GM18526 (cell line): Measurements from ENCODE around the gene INKA2.

Experiments used
- POLR2A ChIP-seq: IDR thresholded peaks from 3 replicates; pipeline ENCODE4 v1.6.1; 2011; ENCODE audit not compliant: insufficient read length; ENCODE audit errors: extremely low read depth

INKA2 gene

DNA sequence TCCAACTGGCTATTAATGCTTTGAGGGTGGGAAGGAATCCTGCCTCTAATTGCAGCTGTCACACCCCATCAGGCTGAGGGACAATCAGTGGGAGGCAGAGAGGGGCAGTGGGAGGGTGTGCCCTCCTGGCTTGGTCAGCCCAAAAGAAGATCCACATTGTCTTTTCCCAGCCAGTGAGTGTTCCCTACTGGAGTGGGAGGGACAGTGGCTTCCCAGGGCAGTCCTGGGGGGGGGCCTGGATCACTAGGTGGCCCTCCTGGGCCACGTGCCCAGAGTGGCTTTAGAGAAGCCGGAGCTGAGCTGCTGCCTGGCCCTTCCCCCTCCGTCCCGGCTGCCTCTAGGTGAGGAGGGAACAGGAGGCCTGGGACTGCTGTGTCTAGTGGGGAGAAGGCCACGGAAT lies 14.0 kb downstream of the INKA2 start:
- TF ChIP-seq POLR2A = no peak

DNA sequence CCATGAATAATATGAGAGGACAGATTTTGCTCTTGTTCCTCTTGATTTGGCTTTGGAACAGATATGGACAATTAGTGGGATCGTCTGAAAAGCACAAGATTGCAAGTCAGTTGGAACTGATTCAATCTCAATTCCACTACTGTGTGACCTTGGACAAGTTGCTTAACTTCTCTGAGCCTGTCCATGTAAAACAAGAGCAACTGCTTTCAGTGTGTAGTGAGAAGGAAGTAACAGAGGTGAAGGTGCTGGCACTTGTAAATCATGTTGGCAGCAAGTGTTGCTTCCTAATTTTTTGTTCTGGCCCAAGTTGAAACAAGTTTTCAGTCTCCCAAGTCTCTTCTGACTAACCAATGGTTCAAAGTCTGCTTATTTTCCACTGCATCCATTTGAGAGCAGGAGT lies 15.3 kb downstream of the INKA2 start:
- TF ChIP-seq POLR2A = no peak

DNA sequence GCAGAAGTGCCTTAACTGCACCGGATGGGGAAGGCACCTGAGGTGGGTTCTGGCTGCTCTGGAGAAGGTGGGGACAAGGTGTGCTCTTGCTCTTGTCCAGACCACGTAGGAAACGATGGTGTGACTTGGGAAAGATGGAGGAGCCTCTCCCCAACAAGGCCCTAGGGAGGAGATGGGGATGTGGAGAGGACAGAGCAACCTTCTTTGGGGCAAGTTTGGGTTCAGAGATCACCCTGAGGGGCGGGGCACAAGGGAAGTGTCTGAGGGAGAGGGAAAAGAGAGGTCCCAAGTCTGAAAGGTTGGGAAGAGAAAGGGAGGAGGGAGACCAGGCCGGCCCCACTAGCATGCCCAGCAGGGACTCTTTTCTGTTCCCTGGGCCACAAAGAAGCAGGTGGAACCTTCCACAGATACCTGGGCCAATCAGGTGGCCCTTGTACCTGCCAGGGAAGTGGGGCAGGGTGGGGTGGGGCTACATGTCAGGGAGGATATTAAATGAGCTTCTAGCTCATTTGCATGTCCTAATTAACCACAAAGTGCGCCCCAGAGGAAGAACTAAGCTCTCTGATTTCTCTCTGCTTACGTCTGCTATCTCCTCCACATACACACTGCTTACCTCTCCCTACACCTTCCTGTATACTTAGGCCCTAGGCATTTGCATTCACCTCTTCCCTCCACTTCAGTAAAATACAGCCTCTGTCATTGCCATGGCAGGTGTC lies 15.9 kb downstream of the INKA2 start:
- no peak for TF ChIP-seq POLR2A

DNA sequence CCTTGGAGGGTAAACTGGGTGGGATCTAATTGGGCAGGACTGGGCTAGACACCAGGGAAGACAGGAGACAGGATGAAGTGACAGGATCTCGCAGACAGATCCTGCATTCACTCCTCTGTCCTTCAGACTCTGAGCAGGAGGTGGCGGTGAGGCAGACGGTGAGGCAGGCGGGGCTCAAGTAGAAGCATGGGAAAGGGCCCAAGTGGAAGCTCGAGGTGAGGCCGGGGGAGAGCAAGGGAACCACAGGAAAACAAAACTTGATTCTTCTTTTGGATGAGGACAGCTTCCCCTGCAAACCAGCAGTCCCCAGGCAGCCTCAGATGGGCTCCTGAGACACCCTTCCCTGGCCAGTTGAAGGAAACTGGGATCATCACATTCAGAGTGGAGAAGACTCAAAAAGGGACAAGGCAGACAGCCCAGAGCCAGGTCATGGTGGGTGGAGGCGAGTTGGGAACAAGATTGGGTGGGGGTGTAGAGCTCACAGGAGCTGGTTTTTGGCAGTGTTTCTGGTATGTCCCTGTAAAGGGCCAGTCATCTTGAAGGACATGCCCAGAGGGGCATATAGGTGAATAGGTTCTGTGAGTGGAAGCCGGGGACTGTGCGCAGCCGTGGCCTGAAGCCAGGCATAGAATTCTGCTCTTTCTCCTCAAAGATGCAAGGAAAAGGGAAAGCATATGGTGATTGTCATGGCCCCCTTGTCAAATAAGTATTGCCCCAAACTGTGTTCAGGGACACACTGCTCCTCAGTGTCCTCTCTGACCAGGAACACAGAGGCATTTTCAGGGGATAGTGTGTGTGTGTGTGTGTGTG lies 18.0 kb downstream of the INKA2 start:
- TF ChIP-seq POLR2A = no peak

DNA sequence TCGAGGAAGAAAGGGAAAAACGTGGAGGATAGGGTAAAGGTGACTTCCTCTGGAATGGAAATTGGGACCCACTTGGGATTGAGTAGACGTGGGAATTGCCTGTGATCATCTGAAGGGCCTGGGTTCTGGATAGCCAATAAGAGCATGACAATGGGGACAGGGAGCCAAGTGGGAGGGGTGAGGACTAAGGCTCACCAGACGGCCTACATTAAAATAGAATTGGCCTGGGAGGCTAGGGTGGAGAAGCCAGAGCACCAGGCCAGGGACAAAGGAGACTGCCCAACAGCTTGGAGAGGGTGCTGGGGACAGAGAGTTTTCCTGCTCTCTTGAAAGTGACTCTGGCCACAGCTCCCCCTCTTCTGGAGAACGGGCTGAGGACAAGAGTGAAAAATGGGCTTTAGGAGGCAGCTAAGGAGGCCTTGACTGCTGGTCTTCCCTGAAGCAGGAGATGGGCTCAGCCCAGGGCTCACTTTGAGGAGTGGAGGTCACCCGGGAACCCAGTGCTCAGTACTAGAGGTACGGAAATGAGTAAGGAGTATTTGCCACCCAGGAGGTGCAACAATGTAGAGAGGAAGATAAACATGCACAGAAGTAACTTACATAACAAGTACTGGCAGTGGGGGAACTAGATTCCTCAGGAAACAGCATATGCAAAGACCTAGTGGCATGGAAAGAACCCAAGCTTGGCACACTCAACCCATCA lies 18.8 kb downstream of the INKA2 start:
- no peak for TF ChIP-seq POLR2A

DNA sequence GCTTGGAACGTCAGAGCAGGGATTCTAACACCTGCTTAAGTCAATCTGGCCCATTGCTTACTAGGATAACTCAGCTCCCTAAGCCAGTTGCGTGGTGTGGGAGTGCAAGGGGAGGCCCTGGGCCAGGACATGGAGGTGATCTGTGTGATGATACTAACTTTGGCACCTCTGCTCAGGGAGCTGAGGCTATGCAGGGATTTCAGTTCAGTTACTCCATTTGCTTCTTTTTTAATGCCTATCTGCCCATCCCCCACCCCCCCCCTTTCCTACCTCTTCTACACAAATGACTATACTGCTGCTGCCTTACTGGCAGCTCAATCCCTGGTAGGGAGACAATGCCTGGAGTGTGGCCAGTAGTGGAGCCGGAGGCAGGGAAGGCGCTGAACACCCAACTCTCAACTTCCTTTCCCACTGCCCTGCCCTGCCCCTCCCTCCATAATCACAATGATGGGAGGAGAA lies 19.5 kb downstream of the INKA2 start:
- TF ChIP-seq POLR2A = no peak

DNA sequence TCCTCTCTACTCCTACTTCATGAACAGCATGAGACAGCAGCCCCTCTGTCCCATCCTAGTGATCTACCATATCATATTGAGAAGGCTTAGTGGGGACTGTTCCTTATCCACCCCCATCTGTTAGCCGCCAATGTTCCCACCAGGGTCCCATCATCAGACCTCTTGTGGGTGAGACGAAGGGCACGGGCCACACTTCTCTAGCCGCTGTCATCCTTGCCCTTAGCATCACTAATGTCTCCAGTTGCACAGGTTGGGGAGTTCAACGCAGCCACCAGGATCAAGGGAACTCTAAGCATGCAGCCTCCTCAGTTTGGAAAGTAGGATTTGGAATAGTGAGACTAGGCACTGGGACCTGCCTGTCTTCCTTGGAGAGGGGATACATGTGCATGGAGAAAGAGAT lies 20.1 kb downstream of the INKA2 start:
- TF ChIP-seq POLR2A = no peak

DNA sequence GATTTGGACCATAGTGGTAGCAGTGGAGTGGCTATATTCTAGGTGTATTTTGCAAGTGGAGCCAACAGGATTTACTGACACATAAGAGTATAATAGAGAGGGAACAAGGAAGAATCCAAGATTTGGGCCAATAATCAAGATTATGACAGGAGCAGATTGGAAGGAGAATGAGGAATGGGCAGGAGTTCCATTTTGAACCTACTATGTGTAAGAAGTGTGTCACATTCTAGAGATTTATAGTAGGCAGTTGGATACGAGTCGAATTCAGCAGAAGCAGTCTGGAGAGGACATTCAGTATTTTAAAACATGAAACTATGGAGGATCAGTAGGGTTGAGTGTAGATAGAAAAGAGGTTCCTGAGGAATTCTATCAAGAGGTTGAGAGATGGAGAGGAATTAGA lies 21.7 kb downstream of the INKA2 start:
- TF ChIP-seq POLR2A = no peak

DNA sequence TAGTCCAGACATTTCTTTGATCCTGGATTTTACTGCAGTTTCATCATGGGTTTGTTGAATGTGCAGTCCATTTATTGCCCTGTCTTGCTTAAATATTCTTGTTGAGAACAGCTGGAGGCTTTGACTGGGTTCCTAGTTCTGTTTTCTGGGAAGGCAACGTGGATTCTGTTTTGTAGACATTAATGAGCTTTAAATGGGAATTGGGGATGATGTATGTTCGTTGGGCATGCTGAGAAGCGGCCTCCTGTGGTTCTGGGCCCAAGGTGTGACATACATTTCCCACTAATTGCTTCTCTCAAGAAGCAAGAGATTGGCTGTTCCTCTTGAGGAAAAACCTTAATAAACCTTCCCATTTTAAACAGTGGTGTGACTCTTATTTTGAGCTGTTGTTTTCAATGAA lies 22.9 kb downstream of the INKA2 start:
- TF ChIP-seq POLR2A = no peak

DNA sequence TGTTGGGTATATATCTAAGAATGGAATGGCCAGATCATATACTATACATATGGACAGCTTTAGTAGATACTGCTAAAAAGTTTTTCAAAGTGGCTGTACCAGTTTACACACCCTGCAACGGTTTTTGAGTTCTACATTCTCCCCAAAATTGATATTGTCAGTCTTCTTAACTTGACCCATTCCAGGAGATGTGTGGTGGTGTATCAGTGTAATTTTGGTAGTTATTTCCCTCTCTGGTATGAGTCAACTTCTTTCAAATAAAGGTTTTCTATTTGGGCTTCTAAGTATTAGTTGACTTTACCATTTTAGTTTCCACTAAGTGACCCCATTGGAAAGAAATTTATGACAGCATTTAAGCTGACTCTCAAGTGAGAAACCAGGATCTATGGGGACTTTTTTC lies 29.2 kb downstream of the INKA2 start:
- TF ChIP-seq POLR2A = no peak

DNA sequence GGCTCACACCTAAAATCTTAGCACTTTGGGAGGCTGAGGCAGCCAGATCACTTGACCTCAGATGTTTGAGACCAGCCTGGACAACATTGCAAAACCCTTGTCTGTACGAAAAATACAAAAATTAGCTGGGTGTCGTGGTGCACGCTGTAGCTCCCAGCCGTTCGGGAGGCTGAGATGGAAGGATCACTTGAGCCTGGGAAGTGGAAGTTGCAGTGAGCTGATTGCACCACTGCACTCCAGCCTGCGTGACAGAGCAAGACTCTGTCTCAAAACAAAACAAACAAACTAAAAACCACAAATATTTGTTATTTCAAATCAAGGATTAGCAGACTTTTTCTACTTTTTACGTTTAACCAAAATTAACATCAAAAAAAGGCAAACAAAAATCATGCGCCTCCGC lies 31.3 kb downstream of the INKA2 start:
- TF ChIP-seq POLR2A = no peak

DNA sequence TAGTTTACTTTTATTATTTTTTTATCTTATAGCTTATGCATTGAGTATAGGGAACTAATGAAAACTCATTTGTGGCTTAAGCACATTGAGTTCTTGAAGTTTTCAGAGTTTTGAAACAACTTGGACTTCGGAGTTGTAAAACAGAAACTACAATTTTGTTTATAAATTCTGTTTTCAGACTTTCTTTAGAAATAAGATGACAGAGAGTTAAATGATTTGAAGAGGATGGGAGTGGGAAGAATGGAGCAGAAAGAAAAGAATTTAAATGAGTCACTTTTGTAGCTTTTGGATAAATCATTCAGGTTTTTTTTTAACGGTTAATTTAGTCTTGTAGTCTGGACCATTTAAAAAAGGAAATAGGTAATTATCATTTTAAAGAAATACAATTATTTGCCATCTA lies 32.3 kb downstream of the INKA2 start:
- no peak for TF ChIP-seq POLR2A

DNA sequence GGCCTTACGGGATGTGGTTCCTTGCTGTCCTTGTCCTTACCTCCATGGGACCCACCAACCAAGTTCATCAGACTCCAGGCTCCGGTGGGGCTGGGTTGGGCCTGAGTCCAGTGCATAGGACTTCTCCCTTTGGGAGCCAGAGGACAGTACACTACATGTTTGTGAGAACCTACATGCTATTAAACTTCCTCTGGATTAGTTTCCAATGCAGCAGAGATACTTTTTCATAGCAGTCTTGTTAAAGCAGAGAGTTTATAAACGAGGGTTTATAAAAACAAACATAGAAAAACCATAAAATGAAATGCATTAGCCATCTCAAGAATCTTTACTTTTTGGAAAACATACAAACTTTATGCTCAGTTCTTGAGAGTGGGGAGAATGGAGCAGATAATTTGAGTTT lies 33.4 kb downstream of the INKA2 start:
- no peak for TF ChIP-seq POLR2A

DNA sequence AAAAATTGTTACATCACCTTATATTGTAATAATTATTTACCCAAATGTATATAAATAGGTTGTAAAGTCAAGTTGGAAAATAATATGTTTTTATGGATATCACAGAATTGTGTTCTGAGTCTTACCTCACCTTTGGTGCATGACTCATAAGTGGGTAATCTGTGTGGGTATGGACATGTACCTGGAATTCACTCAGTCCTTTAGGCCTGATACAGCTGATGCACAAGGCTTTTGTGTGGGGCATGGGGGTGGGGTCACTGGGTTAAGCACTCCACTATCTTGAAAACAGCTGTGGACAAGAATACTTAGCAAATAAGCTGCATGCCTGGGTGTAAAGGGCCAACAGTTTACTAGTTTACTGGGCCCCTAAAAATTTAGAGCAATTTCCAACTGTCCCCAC lies 34.4 kb downstream of the INKA2 start:
- no peak for TF ChIP-seq POLR2A

DNA sequence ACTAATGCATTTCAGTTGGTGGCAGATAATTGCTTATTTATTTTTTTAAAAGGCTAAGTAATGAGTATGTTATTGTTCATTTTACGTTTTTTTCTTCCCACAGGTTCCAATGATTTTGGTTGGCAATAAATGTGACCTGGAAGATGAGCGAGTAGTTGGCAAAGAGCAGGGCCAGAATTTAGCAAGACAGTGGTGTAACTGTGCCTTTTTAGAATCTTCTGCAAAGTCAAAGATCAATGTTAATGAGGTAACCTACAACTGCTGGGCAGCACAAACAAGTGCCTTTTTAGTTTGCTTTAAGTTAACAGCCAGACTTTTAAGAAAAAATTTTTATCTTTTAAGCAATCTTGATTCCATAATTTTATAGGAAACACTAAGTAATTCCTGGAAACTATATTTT lies 35.0 kb downstream of the INKA2 start:
- TF ChIP-seq POLR2A = no peak

DNA sequence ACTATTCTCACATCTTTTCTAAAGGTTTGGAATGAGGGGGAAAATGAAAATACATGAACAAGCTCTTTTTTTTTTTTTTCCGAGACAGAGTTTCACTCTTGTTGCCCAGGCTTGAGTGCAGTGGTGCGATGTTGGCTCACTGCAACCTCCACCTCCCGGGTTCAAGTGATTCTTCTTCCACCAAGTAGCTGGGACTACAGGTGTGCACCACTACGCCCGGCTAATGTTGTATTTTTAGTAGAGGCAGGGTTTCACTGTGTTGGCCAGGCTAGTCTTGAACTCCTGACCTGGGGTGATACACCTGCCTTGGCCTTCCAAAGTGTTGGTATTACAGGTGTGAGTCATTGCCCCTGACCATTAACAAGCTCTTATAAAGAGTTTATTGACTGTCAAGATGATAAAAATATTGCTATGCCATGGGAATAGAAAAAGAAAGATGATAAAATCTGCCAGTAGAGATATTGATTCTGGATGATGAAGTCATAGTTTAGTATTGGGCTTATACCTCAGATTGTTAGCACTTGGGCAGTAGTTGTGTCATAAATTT lies 36.6 kb downstream of the INKA2 start:
- TF ChIP-seq POLR2A = no peak
